NCI-H1436 (cell line): ENCODE measurements around the gene HSF2BP.
"Not testable (repeated sequence)": the region's sequence is repeated elsewhere in the genome, so short reads cannot be mapped to it uniquely, and the experiment has no call there.

Experiments
- DNase-seq: peaks from one replicate; lab custom pipeline; 2025; lab: John Stamatoyannopoulos, UW

Gene HSF2BP

GRCh38 chr21:43619344-43619743 lies 39.9 kb downstream of the HSF2BP start:
- no peak for DNase-seq

DNA sequence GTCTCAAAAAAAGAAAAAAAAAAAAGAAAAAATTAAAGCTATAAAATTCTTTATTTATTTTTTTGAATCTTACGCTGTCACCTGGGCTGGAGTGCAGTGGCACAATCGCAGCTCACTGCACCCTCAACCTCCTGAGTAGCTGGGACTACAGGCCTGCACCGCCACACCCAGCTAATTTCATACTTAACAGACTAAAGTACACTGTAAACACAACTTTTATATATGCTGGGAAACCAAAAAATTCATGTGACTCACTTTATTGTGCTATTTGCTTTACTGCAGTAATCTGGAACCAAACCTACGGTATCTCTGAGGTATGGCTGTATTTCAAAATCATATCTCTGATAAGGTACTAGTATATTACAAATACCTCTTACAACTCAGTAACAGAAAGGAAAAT lies 40.3 kb downstream of the HSF2BP start:
- DNase-seq: no peak

- not testable (repeated sequence) for DNase-seq
Measured at GRCh38 chr21:43616861-43617260, 42.4 kb downstream of the HSF2BP start.

DNA sequence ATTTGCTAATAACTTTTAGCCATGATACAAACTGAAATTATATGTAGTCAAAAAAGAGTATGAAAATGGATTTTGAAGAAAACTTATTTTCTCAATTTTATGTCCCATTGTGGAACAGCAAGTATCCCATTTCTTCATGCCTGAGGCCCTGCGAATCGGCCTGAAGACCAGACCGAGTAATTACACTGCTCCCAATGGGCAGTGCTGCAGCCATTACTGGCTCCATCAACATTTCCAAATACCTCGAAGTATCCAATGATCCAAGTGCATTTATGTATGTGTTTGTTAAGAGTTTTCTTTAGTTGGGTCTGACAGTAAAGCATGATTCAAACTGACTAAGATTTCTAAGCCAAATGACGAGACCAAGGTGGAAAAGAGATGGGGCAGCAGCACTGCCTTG lies 44.4 kb downstream of the HSF2BP start:
- DNase-seq: no peak

DNA sequence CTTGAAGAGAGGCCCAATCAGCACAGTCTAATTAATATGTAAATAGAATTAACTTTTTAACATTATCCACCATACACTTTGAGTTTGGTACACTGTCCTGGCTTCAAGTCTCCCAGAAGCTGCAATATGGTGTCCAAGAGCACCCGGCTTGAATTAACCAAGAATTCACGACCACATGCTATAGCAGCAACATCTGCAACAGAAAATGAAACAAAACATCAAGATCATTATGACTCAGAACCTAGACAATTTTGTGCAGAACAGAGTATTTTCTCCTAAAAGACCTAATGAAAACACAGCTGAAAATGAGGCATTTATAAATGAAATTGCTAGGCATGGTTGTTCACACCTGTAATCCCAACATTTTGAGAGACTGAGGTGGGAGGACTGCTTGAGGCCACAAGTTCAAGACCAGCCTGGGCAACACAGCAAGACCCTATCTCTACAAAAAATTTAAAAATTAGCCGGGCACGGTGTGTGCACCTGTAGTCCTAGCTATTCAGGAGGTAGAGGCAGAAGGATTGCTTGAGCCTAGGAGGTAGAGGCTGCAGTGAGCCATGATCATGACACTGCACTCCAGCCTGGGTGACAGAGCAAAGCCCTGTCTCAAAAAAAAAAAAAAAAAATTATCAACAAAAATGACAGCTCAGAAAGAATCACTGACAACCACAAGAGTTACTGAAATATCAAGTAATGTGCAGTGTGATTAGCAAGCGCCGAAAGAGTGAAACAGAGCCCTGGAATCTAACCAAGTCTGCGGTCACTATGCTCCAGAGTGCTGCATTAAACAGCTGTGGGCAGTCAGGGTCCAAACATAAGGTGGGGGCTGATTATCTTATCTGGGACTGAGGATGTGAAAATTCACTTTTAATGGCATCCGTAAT lies 45.3 kb downstream of the HSF2BP start:
- no peak for DNase-seq

- DNase-seq: no peak
Measured at GRCh38 chr21:43611598-43612369, 47.5 kb downstream of the HSF2BP start.

- DNase-seq: peak; percentile 68
Measured at GRCh38 chr21:43609501-43610340, 49.6 kb downstream of the HSF2BP start.

DNA sequence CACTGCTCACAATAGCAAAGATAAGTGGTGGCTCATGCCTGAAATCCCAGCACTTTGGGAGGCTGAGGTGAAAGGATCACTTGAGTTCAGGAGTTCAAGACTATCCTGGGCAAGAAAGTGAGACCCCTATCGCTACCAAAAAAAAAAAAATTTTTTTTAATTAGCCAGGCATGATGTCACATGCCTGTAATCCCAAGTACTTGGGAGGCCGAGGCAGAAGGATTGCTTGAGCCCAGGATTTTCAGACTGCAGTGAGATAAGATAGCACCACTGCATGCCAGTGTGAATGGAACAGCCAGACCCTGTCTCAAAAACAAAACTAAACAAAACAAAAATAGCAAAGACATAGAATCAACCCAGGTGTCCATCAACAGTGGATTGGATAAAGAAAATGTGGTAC lies 50.6 kb downstream of the HSF2BP start:
- DNase-seq: no peak

DNA sequence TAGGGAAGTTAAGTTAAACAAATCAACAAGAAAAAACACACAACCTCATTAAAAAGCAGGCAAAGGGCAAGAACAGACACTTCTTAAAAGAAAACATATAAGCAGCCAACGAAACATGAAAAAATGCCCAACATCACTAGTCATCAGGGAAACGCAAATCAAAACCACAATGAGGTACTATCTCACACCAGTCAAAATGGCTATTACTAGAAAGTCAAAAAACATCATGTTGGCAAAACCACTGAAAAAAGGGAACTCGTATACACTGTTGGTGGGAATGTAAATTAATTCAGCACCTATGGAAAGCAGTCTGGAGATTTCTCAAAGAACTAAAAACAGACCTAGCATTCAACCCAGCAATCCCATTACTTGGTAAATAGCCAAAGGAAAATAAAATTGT lies 51.1 kb downstream of the HSF2BP start:
- DNase-seq: no peak

- no peak for DNase-seq
Measured at GRCh38 chr21:43605320-43606215, 53.7 kb downstream of the HSF2BP start.

DNA sequence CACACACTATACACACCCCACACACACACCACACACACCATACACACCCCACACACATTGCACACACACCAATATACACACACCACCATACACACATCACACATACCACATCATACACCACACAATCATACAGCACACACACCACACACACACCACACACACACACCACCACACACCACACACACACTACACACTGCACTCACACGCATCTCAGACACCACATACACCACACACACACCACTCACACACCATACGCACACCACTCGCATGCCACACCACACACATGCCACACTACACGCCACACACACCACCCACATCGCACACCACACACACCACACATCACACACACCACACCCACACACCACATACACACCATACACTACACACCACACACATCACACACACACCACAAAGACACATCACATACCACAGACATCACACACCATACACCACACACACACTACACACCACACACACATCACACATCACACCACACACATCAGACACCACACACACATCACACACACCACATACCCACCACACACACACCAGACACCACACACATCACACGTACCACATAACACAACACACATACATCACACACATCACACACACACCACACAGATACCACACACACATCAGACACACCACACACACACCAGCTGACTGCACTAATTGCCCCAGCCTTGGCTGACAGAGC lies 54.6 kb downstream of the HSF2BP start:
- no peak for DNase-seq

DNA sequence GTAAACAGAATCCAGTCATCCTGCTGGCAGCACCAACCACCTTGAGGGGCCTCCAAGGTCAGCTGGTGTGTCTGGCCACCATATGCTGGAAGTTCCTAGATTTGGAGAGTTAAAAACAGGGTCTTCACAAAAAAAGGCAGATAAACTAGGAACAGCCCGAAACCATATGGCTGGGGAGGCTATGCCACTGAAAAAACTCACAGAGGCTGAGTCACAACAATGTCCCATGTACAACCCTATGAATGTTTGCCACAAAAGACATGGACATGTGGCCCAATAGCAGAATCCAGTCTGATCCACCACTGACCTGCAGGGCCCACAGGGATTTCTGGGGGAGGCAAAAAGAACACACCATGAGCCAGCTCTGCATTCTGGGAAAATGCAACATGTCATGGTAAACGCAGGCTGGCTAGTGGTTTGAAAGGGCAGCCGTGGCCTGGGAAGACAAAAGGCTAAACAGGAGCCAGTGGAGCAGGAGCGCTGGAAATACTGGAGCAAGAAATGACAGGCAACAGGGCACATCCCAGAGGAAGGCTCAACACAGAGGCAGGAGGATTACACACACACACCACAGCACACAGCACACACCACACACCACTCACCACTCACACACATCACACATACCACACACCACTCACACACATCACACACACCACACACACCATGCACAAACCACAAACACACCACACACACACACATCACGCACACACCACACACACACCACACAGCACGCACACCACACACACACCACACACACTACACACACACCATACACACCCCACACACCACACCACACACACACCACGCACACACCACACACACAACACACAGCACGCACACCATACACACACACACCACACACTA lies 55.4 kb downstream of the HSF2BP start:
- no peak for DNase-seq

- DNase-seq: no peak
Measured at GRCh38 chr21:43603233-43603626, 56.1 kb downstream of the HSF2BP start.

DNA sequence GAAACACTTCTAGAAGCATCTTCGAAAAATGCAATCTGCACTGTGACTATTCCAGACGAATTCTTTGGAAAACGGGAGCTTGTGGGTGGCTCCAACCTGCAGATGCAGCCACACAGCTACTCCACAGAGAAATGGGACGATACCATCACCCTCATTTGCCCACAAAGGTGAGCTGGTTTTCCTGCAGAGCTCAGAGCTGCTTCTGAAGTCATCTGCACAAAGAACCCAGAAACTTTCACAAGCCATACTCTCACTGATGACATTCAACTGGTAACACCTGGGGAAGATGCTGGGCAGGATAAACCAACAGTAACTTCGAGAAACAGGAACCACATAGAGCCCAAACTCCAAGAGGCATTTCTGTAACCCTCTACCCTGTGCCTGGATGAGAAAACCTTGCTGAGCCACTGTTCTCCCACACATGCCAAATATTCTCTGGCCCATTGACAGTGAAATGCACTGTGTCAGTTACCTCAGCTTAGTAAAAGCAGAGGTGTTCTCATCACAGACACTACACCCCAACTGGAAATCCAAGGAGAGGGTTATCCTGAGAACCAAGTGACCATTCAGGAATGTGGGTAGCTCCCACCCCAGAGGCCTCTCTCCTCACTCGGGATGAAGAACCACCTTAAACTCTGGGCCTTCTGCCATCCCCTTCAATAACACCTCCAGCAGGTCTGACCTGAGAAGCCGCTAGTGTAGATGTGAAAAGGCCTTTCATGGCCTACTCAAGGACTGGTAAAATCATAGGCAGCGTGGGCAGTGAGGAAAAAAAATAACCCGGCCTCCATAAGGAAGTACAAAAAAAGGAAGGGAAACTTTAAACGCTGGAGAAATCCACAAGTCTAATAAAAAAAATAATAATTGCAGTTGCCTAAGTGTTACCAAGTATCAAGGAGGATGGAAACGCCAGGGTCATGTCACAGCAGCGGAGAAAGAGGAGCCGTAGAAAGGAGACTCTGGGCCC lies 56.7 kb downstream of the HSF2BP start:
- no peak for DNase-seq

DNA sequence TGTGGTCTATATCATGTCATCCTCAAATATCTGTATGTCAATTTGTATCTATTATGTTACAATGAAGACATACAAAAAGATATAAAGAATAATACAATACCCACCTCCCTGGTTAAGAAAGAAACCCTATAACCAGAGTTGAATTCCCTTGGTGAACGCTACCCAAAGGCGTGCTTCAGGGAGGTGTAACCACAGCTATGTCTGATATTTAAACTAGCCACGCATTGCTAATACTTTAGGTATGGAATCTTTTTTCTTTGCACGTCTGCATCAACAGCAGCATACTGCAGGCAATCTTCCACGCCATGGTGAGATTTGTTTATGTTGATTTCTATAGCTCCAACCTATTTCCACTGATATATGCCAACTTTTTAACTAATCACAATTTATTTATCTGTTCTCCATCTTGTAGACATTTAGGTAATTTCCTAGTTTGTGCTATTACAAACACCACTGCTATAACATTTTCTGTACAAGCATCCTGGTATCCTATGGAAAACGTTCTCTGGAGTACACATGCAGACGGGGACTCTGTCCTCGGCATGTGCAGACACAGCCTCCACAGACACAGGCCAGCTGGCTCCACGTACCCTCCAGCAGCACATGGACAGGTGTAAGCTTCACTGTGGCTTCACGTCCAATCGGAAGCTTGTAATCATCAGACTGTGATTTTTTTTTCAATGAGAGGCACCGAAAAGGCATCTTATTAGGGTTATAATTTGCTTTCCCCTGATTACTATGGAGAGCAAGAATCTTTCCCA lies 58.5 kb downstream of the HSF2BP start:
- DNase-seq: no peak

DNA sequence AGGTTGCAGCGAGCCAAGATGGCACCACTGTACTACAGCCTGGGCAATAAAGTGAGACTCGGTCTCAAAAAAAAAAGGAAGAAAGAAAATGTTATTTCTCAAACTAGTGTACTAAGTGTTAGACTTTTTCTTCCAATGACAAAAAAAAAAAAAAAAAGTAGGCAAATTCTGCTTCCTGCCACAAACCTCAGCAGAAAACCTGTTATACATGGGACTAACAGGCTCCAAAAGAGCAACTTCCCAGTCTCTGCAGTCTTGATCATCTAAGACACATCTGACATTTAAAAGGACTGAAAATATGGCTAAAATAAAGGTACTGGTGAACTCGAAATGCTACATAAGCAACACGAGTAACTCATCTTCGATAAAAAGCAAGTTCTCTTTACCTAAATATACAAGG lies 59.6 kb downstream of the HSF2BP start:
- DNase-seq: no peak

GRCh38 chr21:43598416-43599120 lies 60.7 kb downstream of the HSF2BP start:
- no peak for DNase-seq
